HG03039 (cell line): ENCODE data around the gene MYEOV.

ENCODE experiments used
- ATAC-seq: cut with Tn5 transposase; IDR thresholded peaks from one replicate; pipeline ENCODE4 v1.9.1; 2021; ENCODE audit warnings: mild to moderate bottlenecking, moderate library complexity; ENCODE audit not compliant: unreplicated experiment

The MYEOV gene

GRCh38 chr11:69339041-69339733 lies 45.2 kb downstream of the MYEOV start:
- no peak for ATAC-seq

GRCh38 chr11:69339983-69340565 lies 46.1 kb downstream of the MYEOV start:
- no peak for ATAC-seq

GRCh38 chr11:69342588-69343330 lies 48.8 kb downstream of the MYEOV start:
- no peak for ATAC-seq

DNA sequence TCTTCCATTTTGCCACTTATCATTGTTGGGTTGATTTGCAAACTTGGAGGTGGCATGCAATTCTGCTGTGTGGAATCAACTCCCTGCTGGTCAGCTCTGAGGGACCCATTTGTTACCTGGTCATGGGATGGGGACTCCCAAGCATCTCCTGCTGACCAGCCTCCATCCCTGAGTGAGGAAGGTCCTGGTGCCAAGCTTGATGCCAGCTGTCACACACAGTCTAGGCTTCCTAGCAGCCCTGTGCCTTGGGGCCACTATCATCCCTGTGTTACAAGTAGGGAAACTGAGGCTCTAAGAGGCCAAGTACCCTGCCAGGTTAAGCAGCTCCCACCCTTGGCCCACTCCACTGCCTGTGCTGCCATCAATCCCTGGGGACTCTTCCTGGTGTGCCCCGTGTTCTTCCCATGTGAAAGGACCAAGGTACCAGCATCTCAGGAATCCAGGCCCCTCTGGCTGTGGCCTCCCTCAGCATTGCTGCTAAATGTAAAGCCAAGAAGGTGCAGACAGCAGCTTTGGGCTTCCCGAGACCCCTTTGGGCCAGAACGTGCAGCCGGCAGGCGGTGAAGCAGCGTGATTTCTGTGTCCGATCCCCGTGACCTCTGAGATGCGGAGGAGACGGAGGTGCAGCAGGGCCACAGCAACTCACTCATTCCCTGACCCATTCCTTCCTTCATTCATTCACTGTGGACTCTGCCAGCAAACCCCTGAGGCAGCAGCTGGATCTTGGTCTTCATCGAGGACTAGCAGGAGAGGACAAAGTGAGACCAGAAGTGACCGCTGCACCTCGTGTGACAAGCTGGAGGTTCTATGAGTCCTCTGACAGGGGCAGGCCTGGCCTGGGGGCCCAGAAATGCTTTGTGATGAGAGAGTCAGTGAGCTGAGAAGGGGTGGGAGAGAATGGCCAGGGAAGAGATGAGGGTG lies 49.7 kb downstream of the MYEOV start:
- ATAC-seq = no peak

- ATAC-seq = no peak
Observed at GRCh38 chr11:69344570-69345145, 50.7 kb downstream of the MYEOV start.
